Measurements from ENCODE around the gene BORCS6.

- TF ChIP-seq, protein P1, sequence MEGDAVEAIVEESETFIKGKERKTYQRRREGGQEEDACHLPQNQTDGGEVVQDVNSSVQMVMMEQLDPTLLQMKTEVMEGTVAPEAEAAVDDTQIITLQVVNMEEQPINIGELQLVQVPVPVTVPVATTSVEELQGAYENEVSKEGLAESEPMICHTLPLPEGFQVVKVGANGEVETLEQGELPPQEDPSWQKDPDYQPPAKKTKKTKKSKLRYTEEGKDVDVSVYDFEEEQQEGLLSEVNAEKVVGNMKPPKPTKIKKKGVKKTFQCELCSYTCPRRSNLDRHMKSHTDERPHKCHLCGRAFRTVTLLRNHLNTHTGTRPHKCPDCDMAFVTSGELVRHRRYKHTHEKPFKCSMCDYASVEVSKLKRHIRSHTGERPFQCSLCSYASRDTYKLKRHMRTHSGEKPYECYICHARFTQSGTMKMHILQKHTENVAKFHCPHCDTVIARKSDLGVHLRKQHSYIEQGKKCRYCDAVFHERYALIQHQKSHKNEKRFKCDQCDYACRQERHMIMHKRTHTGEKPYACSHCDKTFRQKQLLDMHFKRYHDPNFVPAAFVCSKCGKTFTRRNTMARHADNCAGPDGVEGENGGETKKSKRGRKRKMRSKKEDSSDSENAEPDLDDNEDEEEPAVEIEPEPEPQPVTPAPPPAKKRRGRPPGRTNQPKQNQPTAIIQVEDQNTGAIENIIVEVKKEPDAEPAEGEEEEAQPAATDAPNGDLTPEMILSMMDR (IDR thresholded peaks at IDR 0.05; ENCODE audit: insufficient read depth, low read length, poor library complexity, severe bottlenecking) = no peak
- no peak for TF ChIP-seq EZH2phosphoT487 (conservative IDR thresholded peaks at IDR 0.05; ENCODE audit: low read length)
Observed at GRCh38 chr17:8163978-8164814, 25.8 kb downstream of the BORCS6 start.

Data from SU-DHL-6 (cell line).